Colonic mucosa (tissue), 4 donors: ENCODE results near the gene IKZF3. TPM values are rescaled to one million over a fixed set of nuclear protein-coding genes. Genes with fewer than 3 reads are reported as not detected.
"Not testable (repeated sequence)": the region's sequence is repeated elsewhere in the genome, so short reads cannot be mapped to it uniquely, and the experiment has no call there.

Experiments used
- DNase-seq: peaks from one replicate; pipeline ENCODE4 v3.0.0-alpha.2; 2020
- H3K27ac ChIP-seq: fragments of 200-600 bp; one replicate; pipeline ENCODE4 v1.8.0; 2021
- H3K27me3 ChIP-seq: fragments of 200-600 bp; one replicate; pipeline ENCODE4 v1.8.0; 2021
- H3K36me3 ChIP-seq: fragments of 200-600 bp; one replicate; pipeline ENCODE4 v1.8.0; 2021
- H3K4me1 ChIP-seq: fragments of 200-600 bp; one replicate; pipeline ENCODE4 v1.8.0; 2021; ENCODE audit warnings: mild to moderate bottlenecking
- H3K4me3 ChIP-seq: fragments of 200-600 bp; one replicate; pipeline ENCODE4 v1.8.0; 2021
- H3K9ac ChIP-seq, 2 donors: one replicate each; pipeline ENCODE4 v1.7.0; 2013; ENCODE audit warnings: control low read depth in 2 of 2, low read depth in 2 of 2, low read length in 2 of 2
- H3K9me3 ChIP-seq: fragments of 200-600 bp; one replicate; pipeline ENCODE4 v1.8.0; 2021
- CTCF ChIP-seq: fragments of 200-600 bp; IDR thresholded peaks from one replicate; pipeline ENCODE4 v1.8.0; 2022; ENCODE audit warnings: antibody characterized with exemption, mild to moderate bottlenecking
- intact Hi-C: fragments of 100-400 bp; cut with DNase I; formaldehyde crosslinking; loops from one replicate; pipeline ENCODE4 v1.14.1; 2022
- total RNA-seq, 2 donors: library from RNA; stranded (reverse); fragmentation: NEBNext Ultra II Directional in 1 of 2; extraction: Animal tissue kit (Norgen Biotek cat#: 25700) in 1 of 2; gene quantifications; one replicate each; pipeline ENCODE4 v1.2.1, GENCODE V29; 2021
- donor health status: healthy.
- donor health status: DM: no; HTN: no; CAD: no.
- donor health status: DM: no; HTN: no; CAD: no.

Gene IKZF3
- total RNA-seq, 2 donors from 2014 or later, result 1.8 to 2.0 TPM

GRCh38 chr17:39752241-39752881 lies 111.8 kb downstream of the IKZF3 start:
- Histone ChIP-seq H3K27me3 (no peaks in the 10 kb centered on the region), H3K9ac (no peak overlapping the region), H3K4me3 (no peak overlapping the region), H3K27ac (no peak overlapping the region), H3K9me3 (no peaks in the 10 kb centered on the region), H3K36me3 (no peaks in the 10 kb centered on the region), H3K4me1 (no peaks in the 10 kb centered on the region)
- no peak for DNase-seq
- TF ChIP-seq CTCF, result no peak
- intact Hi-C loops, result loop anchor here (5.0 kb wide), 2 partner anchors 130 to 200 kb away; no protein-coding TSS in a partner anchor

DNA sequence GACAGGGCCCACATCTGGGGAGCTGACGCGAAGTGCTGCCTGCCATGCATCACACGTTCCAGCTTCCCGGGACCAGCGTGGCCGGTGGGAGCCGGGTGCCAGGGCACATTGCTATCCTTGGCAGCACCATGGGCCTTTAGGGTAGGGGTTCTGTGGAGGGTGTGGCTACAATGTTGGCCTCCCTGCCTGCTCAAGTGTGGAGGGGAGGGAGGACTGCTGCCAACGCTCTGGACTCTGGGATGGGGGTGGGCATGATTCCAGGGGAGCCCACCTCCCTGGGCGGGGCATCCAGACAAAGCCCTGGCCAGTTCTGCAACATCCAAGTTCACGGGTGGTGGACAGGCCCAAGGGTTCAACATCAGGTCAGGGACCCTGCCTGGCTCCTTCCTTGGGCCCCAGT lies 112.5 kb downstream of the IKZF3 start:
- H3K27ac ChIP-seq, result no peak overlapping the region
- no peaks in the 10 kb centered on the region for H3K4me1 ChIP-seq
- no peak overlapping the region for H3K4me3 ChIP-seq
- DNase-seq, result no peak
- no peaks in the 10 kb centered on the region for H3K9me3 ChIP-seq
- TF ChIP-seq CTCF, result no peak
- intact Hi-C loops, result loop anchor here (5.0 kb wide), 2 partner anchors 129 to 199 kb away; no protein-coding TSS in a partner anchor
- no peaks in the 10 kb centered on the region for H3K36me3 ChIP-seq
- H3K27me3 ChIP-seq, result no peaks in the 10 kb centered on the region
- H3K9ac ChIP-seq, result no peak overlapping the region

DNA sequence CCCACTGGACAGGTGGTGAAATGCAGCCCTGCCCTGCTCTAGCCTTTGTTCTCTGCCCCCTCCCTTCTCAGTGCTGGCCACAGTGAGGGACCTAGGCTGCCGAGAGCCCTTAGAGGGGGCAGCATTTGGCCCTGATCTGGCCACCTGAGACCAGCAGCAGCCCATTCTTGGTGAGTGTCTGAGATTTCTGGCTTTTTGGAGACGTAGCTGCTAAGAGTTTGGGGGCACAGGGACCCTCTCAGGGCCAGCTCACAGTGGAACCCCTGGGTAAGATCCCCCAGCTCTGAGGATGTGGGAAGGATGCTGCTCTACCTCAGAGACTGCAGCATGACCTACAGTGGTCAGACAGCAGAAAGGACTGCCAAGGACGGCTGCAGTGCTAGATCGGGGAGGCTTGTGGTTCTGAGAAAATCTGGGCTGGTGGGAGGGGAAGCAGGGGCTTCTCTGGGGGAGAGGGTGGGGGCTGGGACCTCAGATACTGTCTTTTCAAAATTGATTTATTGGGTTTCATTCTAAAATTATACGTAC lies 113.0 kb downstream of the IKZF3 start:
- intact Hi-C loops, result loop anchor here (5.0 kb wide), 2 partner anchors 129 to 199 kb away; no protein-coding TSS in a partner anchor
- Histone ChIP-seq H3K27ac (no peak overlapping the region), H3K27me3 (no peaks in the 10 kb centered on the region), H3K4me1 (no peaks in the 10 kb centered on the region), H3K9ac (no peak overlapping the region), H3K9me3 (no peaks in the 10 kb centered on the region), H3K36me3 (peaks cover 1% of the 10 kb centered on the region), H3K4me3 (no peak overlapping the region)
- TF ChIP-seq CTCF, result no peak
- no peak for DNase-seq

- H3K27ac ChIP-seq, result no peak overlapping the region
- no peaks in the 10 kb centered on the region for H3K9me3 ChIP-seq
- H3K36me3 ChIP-seq, result peaks cover 4% of the 10 kb centered on the region
- TF ChIP-seq CTCF, result no peak
- no peak overlapping the region for H3K4me3 ChIP-seq
- intact Hi-C loops, result loop anchor here (5.0 kb wide), 2 partner anchors 128 to 198 kb away; no protein-coding TSS in a partner anchor
- H3K9ac ChIP-seq, result peak overlapping the region in 1 of 2 donors; percentile 46
- H3K27me3 ChIP-seq, result no peaks in the 10 kb centered on the region
- no peak for DNase-seq
- H3K4me1 ChIP-seq, result no peaks in the 10 kb centered on the region
Observed at GRCh38 chr17:39750131-39751015, 113.7 kb downstream of the IKZF3 start.

GRCh38 chr17:39748444-39749034 lies 115.6 kb downstream of the IKZF3 start:
- H3K9ac ChIP-seq, H3K27me3 ChIP-seq, H3K4me3 ChIP-seq, H3K27ac ChIP-seq, H3K36me3 ChIP-seq, intact Hi-C loops, H3K4me1 ChIP-seq, DNase-seq, H3K9me3 ChIP-seq: not testable (repeated sequence)
